22Rv1 (cell line): ENCODE results near the gene ACYP2.

Experiments
- ZFX ChIP-seq: fragments of 450-650 bp; IDR thresholded peaks from 2 replicates; pipeline ENCODE4 v1.6.1; 2017; ENCODE audit warnings: antibody characterized with exemption, borderline replicate concordance
- TF ChIP-seq, protein P1 (sequence below): fragments of 450-650 bp; IDR thresholded peaks from 2 replicates; pipeline ENCODE4 v1.5.1; 2017; ENCODE audit warnings: mild to moderate bottlenecking

DNA sequence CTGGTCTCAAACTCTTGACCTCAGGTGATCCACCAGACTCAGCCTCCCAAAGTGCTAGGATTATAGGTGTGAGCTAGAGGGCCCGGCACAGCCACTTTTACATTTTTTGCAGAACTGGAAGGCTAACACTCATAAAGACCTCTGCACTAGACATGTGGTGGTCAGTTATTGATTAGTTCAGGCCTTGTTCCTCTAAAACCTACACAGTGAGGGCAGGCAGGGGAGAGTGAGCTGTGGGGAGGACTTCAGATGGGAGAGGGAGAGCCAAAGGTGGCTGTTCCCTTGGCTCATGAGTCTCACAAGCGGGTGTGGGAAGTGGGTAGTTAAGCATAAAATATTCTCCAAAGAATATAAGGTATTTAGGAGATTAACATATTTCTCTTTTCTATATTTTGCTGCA lies 29.3 kb upstream of the ACYP2 start:
- TF ChIP-seq, protein P1, sequence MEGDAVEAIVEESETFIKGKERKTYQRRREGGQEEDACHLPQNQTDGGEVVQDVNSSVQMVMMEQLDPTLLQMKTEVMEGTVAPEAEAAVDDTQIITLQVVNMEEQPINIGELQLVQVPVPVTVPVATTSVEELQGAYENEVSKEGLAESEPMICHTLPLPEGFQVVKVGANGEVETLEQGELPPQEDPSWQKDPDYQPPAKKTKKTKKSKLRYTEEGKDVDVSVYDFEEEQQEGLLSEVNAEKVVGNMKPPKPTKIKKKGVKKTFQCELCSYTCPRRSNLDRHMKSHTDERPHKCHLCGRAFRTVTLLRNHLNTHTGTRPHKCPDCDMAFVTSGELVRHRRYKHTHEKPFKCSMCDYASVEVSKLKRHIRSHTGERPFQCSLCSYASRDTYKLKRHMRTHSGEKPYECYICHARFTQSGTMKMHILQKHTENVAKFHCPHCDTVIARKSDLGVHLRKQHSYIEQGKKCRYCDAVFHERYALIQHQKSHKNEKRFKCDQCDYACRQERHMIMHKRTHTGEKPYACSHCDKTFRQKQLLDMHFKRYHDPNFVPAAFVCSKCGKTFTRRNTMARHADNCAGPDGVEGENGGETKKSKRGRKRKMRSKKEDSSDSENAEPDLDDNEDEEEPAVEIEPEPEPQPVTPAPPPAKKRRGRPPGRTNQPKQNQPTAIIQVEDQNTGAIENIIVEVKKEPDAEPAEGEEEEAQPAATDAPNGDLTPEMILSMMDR: no peak
- no peak for TF ChIP-seq ZFX
